ENCODE results near the gene DENND6B.

Gene DENND6B

DNA sequence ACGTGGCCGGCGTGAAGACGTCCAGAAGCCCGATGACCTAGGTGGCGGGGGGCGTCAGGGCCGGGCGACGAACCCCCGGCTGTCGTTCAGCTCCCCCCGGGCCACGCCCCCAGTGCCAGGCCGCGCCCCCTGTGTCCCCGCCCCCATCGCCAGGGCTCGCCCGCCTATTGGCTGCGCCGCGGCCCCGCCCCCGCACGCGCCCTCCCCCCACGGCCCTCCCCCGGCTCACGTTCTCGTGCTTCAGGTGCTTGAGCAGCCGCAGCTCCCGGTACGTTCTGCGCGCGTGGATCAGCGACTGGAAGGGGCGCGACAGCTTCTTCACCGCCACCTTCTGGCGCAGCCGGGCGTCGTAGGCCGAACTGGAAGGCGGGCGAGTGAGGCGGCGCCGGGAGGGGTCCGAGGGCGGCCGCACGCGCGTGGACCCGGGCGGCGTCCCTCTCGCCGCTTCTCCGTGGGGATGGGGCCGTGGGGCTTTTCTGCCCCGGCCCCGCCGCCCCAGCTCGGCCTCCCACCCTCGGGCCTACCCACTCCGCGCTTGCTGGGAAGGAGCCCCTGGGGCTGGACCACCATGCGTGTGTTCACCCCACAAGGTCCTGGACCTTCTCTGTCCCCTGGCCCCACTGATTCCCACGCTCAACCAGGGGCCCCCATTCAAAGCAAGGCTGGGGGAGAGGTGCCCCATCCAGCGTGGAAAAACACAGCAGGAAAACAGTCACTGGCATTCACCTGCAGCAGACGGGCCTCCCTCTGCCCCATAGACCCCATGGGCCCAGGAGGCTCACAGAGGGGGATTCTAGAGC, 59.0 kb downstream of the DENND6B start:
- H3K9me3 ChIP-seq (replicated peaks; ENCODE audit: insufficient read depth, low read length) = no peaks in the 10 kb centered on the region
- DNase-seq = no peak
- TF ChIP-seq EZH2 (optimal IDR thresholded peaks at IDR 0.05; ENCODE audit: low read depth, low read length) (no peak), EZH2phosphoT487 (IDR thresholded peaks at IDR 0.05; ENCODE audit: low read length) (no peak)
- TF ChIP-seq, protein P1, sequence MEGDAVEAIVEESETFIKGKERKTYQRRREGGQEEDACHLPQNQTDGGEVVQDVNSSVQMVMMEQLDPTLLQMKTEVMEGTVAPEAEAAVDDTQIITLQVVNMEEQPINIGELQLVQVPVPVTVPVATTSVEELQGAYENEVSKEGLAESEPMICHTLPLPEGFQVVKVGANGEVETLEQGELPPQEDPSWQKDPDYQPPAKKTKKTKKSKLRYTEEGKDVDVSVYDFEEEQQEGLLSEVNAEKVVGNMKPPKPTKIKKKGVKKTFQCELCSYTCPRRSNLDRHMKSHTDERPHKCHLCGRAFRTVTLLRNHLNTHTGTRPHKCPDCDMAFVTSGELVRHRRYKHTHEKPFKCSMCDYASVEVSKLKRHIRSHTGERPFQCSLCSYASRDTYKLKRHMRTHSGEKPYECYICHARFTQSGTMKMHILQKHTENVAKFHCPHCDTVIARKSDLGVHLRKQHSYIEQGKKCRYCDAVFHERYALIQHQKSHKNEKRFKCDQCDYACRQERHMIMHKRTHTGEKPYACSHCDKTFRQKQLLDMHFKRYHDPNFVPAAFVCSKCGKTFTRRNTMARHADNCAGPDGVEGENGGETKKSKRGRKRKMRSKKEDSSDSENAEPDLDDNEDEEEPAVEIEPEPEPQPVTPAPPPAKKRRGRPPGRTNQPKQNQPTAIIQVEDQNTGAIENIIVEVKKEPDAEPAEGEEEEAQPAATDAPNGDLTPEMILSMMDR (IDR thresholded peaks at IDR 0.05; ENCODE audit: low read length) = no peak
- H3K4me3 ChIP-seq (ENCODE audit: low read length) = no peak overlapping the region
- no peaks in the 10 kb centered on the region for H3K36me3 ChIP-seq (replicated peaks; ENCODE audit: insufficient read depth, low read length)
- H3K9ac ChIP-seq (ENCODE audit: low read length) = no peak overlapping the region
- no peak overlapping the region for H3K27ac ChIP-seq (ENCODE audit: low read length)
- H3F3A ChIP-seq (ENCODE audit: insufficient read depth, low read length) = peaks cover 12% of the 10 kb centered on the region; the same call in 1 of the 2 replicates
- H4K20me1 ChIP-seq (ENCODE audit: insufficient read depth, low read length) = no peaks in the 10 kb centered on the region
- peaks cover 7% of the 10 kb centered on the region; the same call in 1 of the 2 replicates for H3K4me1 ChIP-seq (ENCODE audit: low read length)
- no peaks in the 10 kb centered on the region for H3K79me2 ChIP-seq (ENCODE audit: low read length)
- peaks cover 19% of the 10 kb centered on the region for H3K27me3 ChIP-seq (replicated peaks; ENCODE audit: insufficient read depth, low read length)
- H2AFZ ChIP-seq (ENCODE audit: low read length) = no peak overlapping the region
- no peak overlapping the region for H3K4me2 ChIP-seq (ENCODE audit: low read depth, low read length)
- no peaks in the 10 kb centered on the region for H3K9me2 ChIP-seq (replicated peaks; ENCODE audit: insufficient read depth, low read length)

DNA sequence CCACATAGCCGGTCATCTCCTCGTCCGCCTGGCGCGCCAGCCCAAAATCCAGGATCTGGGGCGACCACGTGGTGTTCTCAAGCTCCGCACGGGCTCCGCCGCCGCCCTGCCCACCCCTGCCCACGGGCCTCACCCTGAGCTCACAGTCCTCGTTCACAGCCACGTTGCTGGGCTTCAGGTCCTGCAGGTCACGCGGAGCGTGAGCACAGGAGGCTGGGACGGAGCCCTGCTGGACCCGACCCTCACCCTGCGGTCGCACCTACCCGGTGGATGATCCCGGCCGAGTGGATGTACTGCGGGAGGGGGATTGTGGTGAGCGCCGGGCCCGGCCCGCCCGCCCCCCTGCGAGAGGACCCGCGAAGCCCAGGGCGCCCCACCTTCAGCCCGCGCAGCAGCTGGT, 59.8 kb downstream of the DENND6B start:
- Histone ChIP-seq H3K4me1 (ENCODE audit: low read length) (peaks cover 13% of the 10 kb centered on the region), H3K9ac (ENCODE audit: low read length) (no peak overlapping the region), H3K4me2 (ENCODE audit: low read depth, low read length) (no peak overlapping the region), H3K9me2 (replicated peaks; ENCODE audit: insufficient read depth, low read length) (no peaks in the 10 kb centered on the region), H3K27me3 (replicated peaks; ENCODE audit: insufficient read depth, low read length) (peaks cover 13% of the 10 kb centered on the region), H3K9me3 (replicated peaks; ENCODE audit: insufficient read depth, low read length) (no peaks in the 10 kb centered on the region), H3F3A (ENCODE audit: insufficient read depth, low read length) (peaks cover 12% of the 10 kb centered on the region; the same call in 1 of the 2 replicates), H3K4me3 (ENCODE audit: low read length) (no peak overlapping the region), H3K79me2 (ENCODE audit: low read length) (no peaks in the 10 kb centered on the region), H3K27ac (ENCODE audit: low read length) (no peak overlapping the region), H4K20me1 (ENCODE audit: insufficient read depth, low read length) (no peaks in the 10 kb centered on the region), H2AFZ (ENCODE audit: low read length) (no peak overlapping the region), H3K36me3 (replicated peaks; ENCODE audit: insufficient read depth, low read length) (no peaks in the 10 kb centered on the region)
- TF ChIP-seq, protein P1 (IDR thresholded peaks at IDR 0.05; ENCODE audit: low read length) = no peak
- no peak for TF ChIP-seq EZH2 (optimal IDR thresholded peaks at IDR 0.05; ENCODE audit: low read depth, low read length)
- TF ChIP-seq EZH2phosphoT487 (IDR thresholded peaks at IDR 0.05; ENCODE audit: low read length) = no peak
- no peak for DNase-seq

DNA sequence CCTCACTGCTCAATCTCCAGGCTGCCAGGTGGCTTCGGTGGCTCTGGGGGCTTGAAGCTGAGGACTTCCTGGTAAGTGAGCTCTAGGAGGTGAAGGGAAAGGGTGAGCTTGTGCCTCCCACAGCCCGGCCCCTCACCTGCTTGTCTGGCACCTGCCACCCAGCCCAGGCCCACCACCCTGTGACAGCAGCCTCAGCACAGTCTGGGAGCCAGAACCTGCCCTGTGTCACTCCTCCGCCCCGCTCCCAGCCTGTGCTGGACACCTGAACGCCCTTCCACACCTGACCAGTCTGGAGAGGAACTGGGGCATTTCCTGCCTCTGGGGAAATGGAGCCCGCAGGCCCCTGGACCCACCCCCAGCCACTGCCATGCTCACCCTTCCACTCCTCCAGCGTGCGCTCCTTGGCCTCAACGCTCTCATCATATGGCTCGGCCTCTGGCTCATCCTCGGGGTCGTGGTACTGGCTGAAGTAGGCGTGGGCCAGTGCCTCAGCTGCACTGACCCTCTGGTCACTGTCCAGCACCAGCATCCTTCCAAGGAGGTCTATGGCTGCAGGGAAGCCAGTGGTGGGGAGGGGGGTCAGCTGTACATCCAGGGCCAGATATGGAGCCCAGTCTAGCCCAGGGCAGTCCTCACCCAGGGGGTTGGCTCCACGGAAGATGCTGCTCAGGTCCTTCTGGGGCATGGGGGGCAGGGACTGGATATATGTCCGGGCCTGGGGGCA, 61.7 kb downstream of the DENND6B start:
- H3K4me2 ChIP-seq (ENCODE audit: low read depth, low read length) = no peak overlapping the region
- TF ChIP-seq EZH2phosphoT487 (IDR thresholded peaks at IDR 0.05; ENCODE audit: low read length) = no peak
- no peak for TF ChIP-seq EZH2 (optimal IDR thresholded peaks at IDR 0.05; ENCODE audit: low read depth, low read length)
- TF ChIP-seq, protein P1 (IDR thresholded peaks at IDR 0.05; ENCODE audit: low read length) = no peak
- H2AFZ ChIP-seq (ENCODE audit: low read length) = no peak overlapping the region
- no peak for DNase-seq
- H3K4me1 ChIP-seq (ENCODE audit: low read length) = peaks cover 8% of the 10 kb centered on the region
- H3K79me2 ChIP-seq (ENCODE audit: low read length) = peaks cover 9% of the 10 kb centered on the region
- no peak overlapping the region for H3K9ac ChIP-seq (ENCODE audit: low read length)
- peaks cover 5% of the 10 kb centered on the region; the same call in 1 of the 2 replicates for H3K27me3 ChIP-seq (replicated peaks; ENCODE audit: insufficient read depth, low read length)
- H3F3A ChIP-seq (ENCODE audit: insufficient read depth, low read length) = peaks cover 4% of the 10 kb centered on the region; the same call in 1 of the 2 replicates
- H3K36me3 ChIP-seq (replicated peaks; ENCODE audit: insufficient read depth, low read length) = no peaks in the 10 kb centered on the region
- H3K27ac ChIP-seq (ENCODE audit: low read length) = no peak overlapping the region
- H3K9me3 ChIP-seq (replicated peaks; ENCODE audit: insufficient read depth, low read length) = no peaks in the 10 kb centered on the region
- H4K20me1 ChIP-seq (ENCODE audit: insufficient read depth, low read length) = no peaks in the 10 kb centered on the region
- H3K4me3 ChIP-seq (ENCODE audit: low read length) = no peak overlapping the region
- no peaks in the 10 kb centered on the region for H3K9me2 ChIP-seq (replicated peaks; ENCODE audit: insufficient read depth, low read length)

All from MM.1S (cell line).